Vagina (tissue), 2 donors: Measurements from ENCODE around the gene DTYMK.

Source experiments
- CTCF ChIP-seq, 3 experiments: fragments of 450-650 bp in 2 of 3; fragments of 200-600 bp in 1 of 3; sonication (generic) in 1 of 3; IDR thresholded peaks; one replicate each; pipeline ENCODE4 v1.5.1; 2017 to 2019; ENCODE audit warnings: antibody characterized with exemption in 3 of 3, mild to moderate bottlenecking in 2 of 3, moderate library complexity in 2 of 3
- POLR2A ChIP-seq, 2 donors: fragments of 450-650 bp; IDR thresholded peaks; one replicate each; pipeline ENCODE4 v1.6.1; 2017; ENCODE audit warnings: antibody characterized with exemption in 2 of 2, mild to moderate bottlenecking in 2 of 2, moderate library complexity in 2 of 2

DNA sequence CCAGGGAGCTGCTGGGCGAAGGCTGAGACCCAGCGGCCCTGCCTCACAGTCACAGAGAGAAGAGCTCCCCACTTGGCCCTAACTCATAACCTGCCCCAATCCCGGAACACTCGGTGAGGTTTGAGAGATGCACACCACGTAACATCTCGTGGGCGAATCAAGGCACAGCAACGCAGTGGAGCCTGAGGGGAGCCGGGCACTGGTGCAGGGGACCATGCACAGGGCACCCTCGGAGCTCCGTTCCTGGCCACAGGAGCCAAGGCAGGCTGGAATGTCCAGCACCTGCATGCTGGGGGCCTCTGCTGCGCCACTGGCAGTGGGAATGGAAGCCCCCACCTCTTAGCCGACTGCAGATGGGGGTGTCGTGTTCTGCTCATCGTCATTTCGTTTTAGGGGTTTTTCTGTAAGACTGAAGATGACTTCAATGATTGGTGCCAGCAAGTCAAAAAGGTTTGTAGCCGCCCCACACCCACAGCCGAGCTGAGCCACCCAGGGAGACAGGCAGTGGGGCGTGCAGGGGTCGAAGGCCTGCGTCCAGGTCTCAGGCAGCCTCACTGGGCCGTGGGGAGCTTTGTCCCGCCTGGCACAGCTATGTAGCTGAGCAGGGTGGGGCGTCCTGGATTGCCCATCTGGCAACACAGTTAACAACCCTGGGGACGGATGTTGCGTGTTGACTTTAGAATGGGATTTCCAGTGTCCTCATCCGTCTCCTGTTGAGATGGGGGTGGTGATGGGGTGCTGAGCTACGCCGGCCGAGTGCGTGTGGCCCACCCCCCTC is 16.1 kb downstream of the DTYMK start:
- TF ChIP-seq CTCF (IDR thresholded peaks at IDR 0.05) (no peak), POLR2A (IDR thresholded peaks at IDR 0.05) (no peak)
